ENCODE measurements around the gene ZNF141. TPM values are rescaled to one million over a fixed set of nuclear protein-coding genes. Genes with fewer than 3 reads are reported as not detected.
"Not testable (repeated sequence)": the region's sequence is repeated elsewhere in the genome, so short reads cannot be mapped to it uniquely, and the experiment has no call there.

Gene ZNF141
- total RNA-seq, 1 experiment from 2014 or later = 42.1 TPM

DNA sequence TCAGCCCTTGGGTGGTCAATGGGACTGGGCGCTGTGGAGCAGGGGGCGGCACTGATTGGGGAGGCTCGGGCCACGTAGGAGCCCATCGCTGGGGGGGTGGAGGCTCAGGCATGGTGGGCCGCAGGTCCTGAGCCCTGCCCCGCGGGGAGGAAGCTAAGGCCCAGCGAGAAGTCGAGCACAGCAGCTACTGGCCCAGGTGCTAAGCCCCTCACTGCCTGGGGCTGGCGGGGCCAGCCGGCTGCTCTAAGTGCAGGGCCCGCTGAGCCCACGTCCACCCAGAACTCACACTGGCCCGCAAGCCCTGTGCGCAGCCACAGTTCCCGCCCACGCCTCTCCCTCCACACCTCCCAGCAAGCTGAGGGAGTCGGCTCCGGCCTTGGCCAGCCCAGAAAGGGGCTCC, 66.4 kb downstream of the ZNF141 start:
- H3K18ac ChIP-seq (ENCODE audit: insufficient read length, low read depth, low read length) = no peak overlapping the region
- H3K9me3 ChIP-seq (ENCODE audit: control insufficient read depth, low read depth, low read length) = peaks cover 38% of the 10 kb centered on the region
- H4K5ac ChIP-seq (ENCODE audit: insufficient read length, low read depth, low read length) = no peak overlapping the region
- TF ChIP-seq, protein P1, sequence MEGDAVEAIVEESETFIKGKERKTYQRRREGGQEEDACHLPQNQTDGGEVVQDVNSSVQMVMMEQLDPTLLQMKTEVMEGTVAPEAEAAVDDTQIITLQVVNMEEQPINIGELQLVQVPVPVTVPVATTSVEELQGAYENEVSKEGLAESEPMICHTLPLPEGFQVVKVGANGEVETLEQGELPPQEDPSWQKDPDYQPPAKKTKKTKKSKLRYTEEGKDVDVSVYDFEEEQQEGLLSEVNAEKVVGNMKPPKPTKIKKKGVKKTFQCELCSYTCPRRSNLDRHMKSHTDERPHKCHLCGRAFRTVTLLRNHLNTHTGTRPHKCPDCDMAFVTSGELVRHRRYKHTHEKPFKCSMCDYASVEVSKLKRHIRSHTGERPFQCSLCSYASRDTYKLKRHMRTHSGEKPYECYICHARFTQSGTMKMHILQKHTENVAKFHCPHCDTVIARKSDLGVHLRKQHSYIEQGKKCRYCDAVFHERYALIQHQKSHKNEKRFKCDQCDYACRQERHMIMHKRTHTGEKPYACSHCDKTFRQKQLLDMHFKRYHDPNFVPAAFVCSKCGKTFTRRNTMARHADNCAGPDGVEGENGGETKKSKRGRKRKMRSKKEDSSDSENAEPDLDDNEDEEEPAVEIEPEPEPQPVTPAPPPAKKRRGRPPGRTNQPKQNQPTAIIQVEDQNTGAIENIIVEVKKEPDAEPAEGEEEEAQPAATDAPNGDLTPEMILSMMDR (conservative IDR thresholded peaks at IDR 0.05) = no peak
- H3K4me1 Mint-ChIP-seq = no peaks in the 10 kb centered on the region
- H3K9me3 Mint-ChIP-seq = peaks cover 44% of the 10 kb centered on the region in 2 experiments
- no peak overlapping the region for H2AK5ac ChIP-seq (ENCODE audit: insufficient read length, low read length)
- H3K27me3 Mint-ChIP-seq (ENCODE audit: low read depth) = peaks cover 5% of the 10 kb centered on the region
- no peaks in the 10 kb centered on the region for H3K4me1 ChIP-seq (ENCODE audit: insufficient read depth, low read length)
- H3K4ac ChIP-seq (ENCODE audit: low read depth, low read length) = no peak overlapping the region
- H3K23me2 ChIP-seq (ENCODE audit: insufficient read length, low read depth, low read length, poor library complexity, severe bottlenecking) = no peaks in the 10 kb centered on the region
- no peak overlapping the region for H3K4me2 ChIP-seq (ENCODE audit: insufficient read depth, insufficient read length, low read length)
- H3K27ac ChIP-seq (ENCODE audit: insufficient read length, low read depth, low read length) = no peak overlapping the region
- H2BK20ac ChIP-seq (ENCODE audit: low read depth, low read length, poor library complexity, severe bottlenecking) = no peak overlapping the region
- H4K8ac ChIP-seq (replicated peaks; ENCODE audit: insufficient read length, low read depth, low read length) = no peak overlapping the region
- H3K27me3 ChIP-seq (ENCODE audit: insufficient read depth, low read length) = no peaks in the 10 kb centered on the region
- H3K23ac ChIP-seq (ENCODE audit: insufficient read length, low read depth, low read length) = no peak overlapping the region
- H3K4me3 Mint-ChIP-seq = no peak overlapping the region
- H3K56ac ChIP-seq (ENCODE audit: insufficient read length, low read depth, low read length) = no peak overlapping the region
- no peak overlapping the region for H3K9ac ChIP-seq (ENCODE audit: extremely low read depth, insufficient read length, low read length)
- DNase-seq = no peak
- H2BK120ac ChIP-seq (ENCODE audit: low read depth, low read length, poor library complexity, severe bottlenecking) = no peak overlapping the region
- no peaks in the 10 kb centered on the region for H4K20me1 ChIP-seq (ENCODE audit: control insufficient read depth, insufficient read depth, insufficient read length)
- H2BK5ac ChIP-seq (ENCODE audit: insufficient read length, low read length) = no peak overlapping the region
- H3K36me3 Mint-ChIP-seq (ENCODE audit: insufficient read depth in 1 of 3, low read depth in 3 of 3) = peaks cover 17 to 39% (median 31%) of the 10 kb centered on the region in 3 experiments
- H4K91ac ChIP-seq (ENCODE audit: insufficient read length, low read depth, low read length) = no peak overlapping the region
- WGBS (ENCODE audit: extremely low coverage, insufficient read length, low lambda C conversion rate) = no CpG with 5 or more reads among the region's 20 CpGs
- H3K14ac ChIP-seq (ENCODE audit: insufficient read depth, low read length) = no peak overlapping the region
- no peaks in the 10 kb centered on the region for H3K79me2 ChIP-seq (ENCODE audit: insufficient read depth, low read length)
- H2BK15ac ChIP-seq (ENCODE audit: low read depth, low read length) = no peak overlapping the region
- no peak overlapping the region for H3K27ac Mint-ChIP-seq
- no peak overlapping the region for H2BK12ac ChIP-seq (ENCODE audit: insufficient read length, low read depth, low read length)
- H3T11ph ChIP-seq (ENCODE audit: low read length) = no peak overlapping the region
- no peaks in the 10 kb centered on the region for H3K79me1 ChIP-seq (ENCODE audit: insufficient read depth, low read depth, low read length, poor library complexity, severe bottlenecking)
- H2AFZ ChIP-seq (ENCODE audit: low read length) = no peak overlapping the region

DNA sequence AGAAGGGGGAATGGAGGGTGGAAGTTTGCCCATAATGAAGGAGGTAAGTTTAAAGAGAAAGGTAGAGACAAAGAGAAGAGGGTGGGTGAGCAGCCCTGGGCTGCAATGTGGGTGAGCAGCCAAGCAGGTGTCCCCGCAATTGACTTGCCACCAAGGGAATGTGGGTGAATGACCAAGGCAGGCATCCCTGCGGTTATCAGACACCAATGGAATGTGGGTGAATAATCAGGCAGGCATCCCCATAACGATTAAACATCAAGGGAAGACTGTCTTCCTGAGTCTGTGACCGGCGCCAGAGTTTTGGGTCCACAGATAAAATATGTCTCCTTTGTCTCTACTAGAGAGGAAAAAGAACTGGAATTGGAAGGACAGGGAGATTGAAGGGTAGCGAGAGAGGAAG, 70.7 kb downstream of the ZNF141 start:
- not testable (repeated sequence) for H3K4me1 ChIP-seq (ENCODE audit: insufficient read depth, low read length); H2BK20ac ChIP-seq (ENCODE audit: low read depth, low read length, poor library complexity, severe bottlenecking); H4K91ac ChIP-seq (ENCODE audit: insufficient read length, low read depth, low read length); H2BK5ac ChIP-seq (ENCODE audit: insufficient read length, low read length); H3K4me3 Mint-ChIP-seq; H3K27me3 ChIP-seq (ENCODE audit: insufficient read depth, low read length); H3K4me2 ChIP-seq (ENCODE audit: insufficient read depth, insufficient read length, low read length); H4K5ac ChIP-seq (ENCODE audit: insufficient read length, low read depth, low read length); H2AK5ac ChIP-seq (ENCODE audit: insufficient read length, low read length); H2BK120ac ChIP-seq (ENCODE audit: low read depth, low read length, poor library complexity, severe bottlenecking); H3K27me3 Mint-ChIP-seq (ENCODE audit: low read depth); H3K79me2 ChIP-seq (ENCODE audit: insufficient read depth, low read length); H3K27ac ChIP-seq (ENCODE audit: insufficient read length, low read depth, low read length); H3K79me1 ChIP-seq (ENCODE audit: insufficient read depth, low read depth, low read length, poor library complexity, severe bottlenecking); H3K23ac ChIP-seq (ENCODE audit: insufficient read length, low read depth, low read length); H3K18ac ChIP-seq (ENCODE audit: insufficient read length, low read depth, low read length); H3K4ac ChIP-seq (ENCODE audit: low read depth, low read length); H3T11ph ChIP-seq (ENCODE audit: low read length); H3K9ac ChIP-seq (ENCODE audit: extremely low read depth, insufficient read length, low read length); H3K4me1 Mint-ChIP-seq; H2BK12ac ChIP-seq (ENCODE audit: insufficient read length, low read depth, low read length); H3K23me2 ChIP-seq (ENCODE audit: insufficient read length, low read depth, low read length, poor library complexity, severe bottlenecking); H4K8ac ChIP-seq (replicated peaks; ENCODE audit: insufficient read length, low read depth, low read length); H3K56ac ChIP-seq (ENCODE audit: insufficient read length, low read depth, low read length); H4K20me1 ChIP-seq (ENCODE audit: control insufficient read depth, insufficient read depth, insufficient read length); H2BK15ac ChIP-seq (ENCODE audit: low read depth, low read length); H3K14ac ChIP-seq (ENCODE audit: insufficient read depth, low read length); DNase-seq; H3K27ac Mint-ChIP-seq; H2AFZ ChIP-seq (ENCODE audit: low read length)
- Mint-ChIP-seq H3K36me3 (ENCODE audit: insufficient read depth in 1 of 3, low read depth in 3 of 3) (peaks cover 17 to 48% (median 31%) of the 10 kb centered on the region in 3 experiments), H3K9me3 (peaks cover 78 to 83% of the 10 kb centered on the region in 2 experiments)
- peaks cover 28% of the 10 kb centered on the region for H3K9me3 ChIP-seq (ENCODE audit: control insufficient read depth, low read depth, low read length)
- no CpG with 5 or more reads among the region's 6 CpGs for WGBS (ENCODE audit: extremely low coverage, insufficient read length, low lambda C conversion rate)
